HEK293 (cell line): ENCODE results near the gene MBD3L2.
"Not testable (repeated sequence)": the region's sequence is repeated elsewhere in the genome, so short reads cannot be mapped to it uniquely, and the experiment has no call there.

Experiments
- CTCF ChIA-PET: fragments of 350-600 bp; formaldehyde crosslinking; extraction: SDS; loops from one replicate; lab custom pipeline; 2021; ENCODE audit warnings: antibody characterized with exemption; lab: Yijun Ruan, JAX
- POLR2A ChIA-PET: fragments of 300-600 bp; formaldehyde crosslinking; extraction: SDS; loops from one replicate; lab custom pipeline; 2020; ENCODE audit warnings: antibody characterized with exemption, inconsistent platforms; lab: Yijun Ruan, JAX
- H3K27ac ChIP-seq: fragments of 200-500 bp; sonication (Bioruptor generic); 2 replicates; pipeline ENCODE4 v1.5.1; 2014; ENCODE audit warnings: low read depth, low read length, control low read depth, inconsistent platforms; ENCODE audit errors: extremely low read depth
- H3K36me3 ChIP-seq, 2 experiments: fragments of 200-500 bp in 1 of 2; sonication (Bioruptor generic) in 1 of 2; 1 replicate in 1 of 2; 2 replicates in 1 of 2; pipeline ENCODE4 v1.5.1; 2014 to 2017; ENCODE audit warnings: inconsistent platforms in 2 of 2, low read length in 2 of 2; ENCODE audit not compliant: control insufficient read depth in 2 of 2, insufficient read depth in 1 of 2
- H3K4me1 ChIP-seq: fragments of 200-500 bp; sonication (Bioruptor generic); 2 replicates; pipeline ENCODE4 v1.5.1; 2014; ENCODE audit warnings: mild to moderate bottlenecking, low read length, inconsistent platforms; ENCODE audit not compliant: control insufficient read depth, insufficient read depth
- H3K4me3 ChIP-seq: 2 replicates; pipeline ENCODE4 v1.5.1; 2011; ENCODE audit warnings: low read depth, mild to moderate bottlenecking, control low read depth, low read length, moderate library complexity
- H3K9me3 ChIP-seq: fragments of 200-500 bp; sonication (Bioruptor generic); 2 replicates; pipeline ENCODE4 v1.5.1; 2014; ENCODE audit warnings: low read depth, low read length, inconsistent platforms; ENCODE audit not compliant: control insufficient read depth, insufficient read depth
- AEBP2 ChIP-seq: fragments of 450-650 bp; formaldehyde crosslinking; IDR thresholded peaks from 2 replicates; pipeline ENCODE4 v1.5.1; 2016; ENCODE audit warnings: missing biosample characterization, missing genetic modification characterization, borderline replicate concordance
- PRDM2 ChIP-seq: fragments of 450-650 bp; formaldehyde crosslinking; IDR thresholded peaks from 2 replicates; pipeline ENCODE4 v1.5.1; 2016; ENCODE audit warnings: missing biosample characterization, missing genetic modification characterization, borderline replicate concordance
- PRDM6 ChIP-seq: fragments of 450-650 bp; formaldehyde crosslinking; IDR thresholded peaks from 2 replicates; pipeline ENCODE4 v1.5.1; 2017; ENCODE audit warnings: missing biosample characterization, missing genetic modification characterization
- REST ChIP-seq: fragments of 450-650 bp; formaldehyde crosslinking; IDR thresholded peaks from 2 replicates; pipeline ENCODE4 v1.5.1; 2016; ENCODE audit warnings: missing biosample characterization, missing genetic modification characterization
- SP3 ChIP-seq: fragments of 450-650 bp; formaldehyde crosslinking; IDR thresholded peaks from 2 replicates; pipeline ENCODE4 v1.5.1; 2016; ENCODE audit warnings: missing biosample characterization, missing genetic modification characterization
- WT1 ChIP-seq: fragments of 450-650 bp; formaldehyde crosslinking; IDR thresholded peaks from 2 replicates; pipeline ENCODE4 v1.5.1; 2016; ENCODE audit warnings: missing biosample characterization, missing genetic modification characterization
- ZFP41 ChIP-seq: fragments of 450-650 bp; formaldehyde crosslinking; IDR thresholded peaks from 2 replicates; pipeline ENCODE4 v1.5.1; 2016; ENCODE audit warnings: missing biosample characterization, missing genetic modification characterization, borderline replicate concordance
- ZNF148 ChIP-seq: fragments of 450-650 bp; formaldehyde crosslinking; IDR thresholded peaks from 2 replicates; pipeline ENCODE4 v1.5.0; 2017; ENCODE audit warnings: missing biosample characterization, missing genetic modification characterization, borderline replicate concordance
- ZNF169 ChIP-seq: fragments of 450-650 bp; formaldehyde crosslinking; IDR thresholded peaks from 2 replicates; pipeline ENCODE4 v1.5.1; 2016; ENCODE audit warnings: missing biosample characterization, missing genetic modification characterization
- ZNF324 ChIP-seq: fragments of 450-650 bp; formaldehyde crosslinking; IDR thresholded peaks from 2 replicates; pipeline ENCODE4 v1.5.1; 2016; ENCODE audit warnings: missing biosample characterization, missing genetic modification characterization
- ZNF548 ChIP-seq: fragments of 450-650 bp; formaldehyde crosslinking; IDR thresholded peaks from 2 replicates; pipeline ENCODE4 v1.5.1; 2016; ENCODE audit warnings: missing biosample characterization, missing genetic modification characterization
- ZNF777 ChIP-seq: fragments of 450-650 bp; formaldehyde crosslinking; IDR thresholded peaks from 2 replicates; pipeline ENCODE4 v1.5.1; 2017; ENCODE audit warnings: missing biosample characterization, missing genetic modification characterization, borderline replicate concordance

MBD3L2 gene

GRCh38 chr19:7013678-7014077, 35.4 kb upstream of the MBD3L2 start:
- Histone ChIP-seq H3K4me1 (no peaks in the 10 kb centered on the region), H3K9me3 (no peaks in the 10 kb centered on the region), H3K27ac (no peak overlapping the region), H3K36me3 (no peaks in the 10 kb centered on the region), H3K4me3 (no peak overlapping the region)
- no peak for TF ChIP-seq ZNF148
- no peak for TF ChIP-seq REST
- no peak for TF ChIP-seq ZFP41 (tag by site-specific recombination)
- TF ChIP-seq ZNF324 (tag by site-specific recombination) = no peak
- no peak for TF ChIP-seq ZNF777 (tag by site-specific recombination)
- TF ChIP-seq AEBP2 (tag by site-specific recombination) = no peak
- no peak for TF ChIP-seq WT1 (tag by site-specific recombination)
- ChIA-PET CTCF (interaction anchor here (1.3 kb wide), 1 partner anchor 49 kb away, joined by 3 read pairs; no protein-coding TSS in a partner anchor), POLR2A (no interaction called here)

GRCh38 chr19:7018828-7019227, 30.3 kb upstream of the MBD3L2 start:
- no peak for TF ChIP-seq PRDM6 (tag by site-specific recombination)
- no peak for TF ChIP-seq ZNF169 (tag by site-specific recombination)
- no peak for TF ChIP-seq ZNF548 (tag by site-specific recombination)
- no peak for TF ChIP-seq SP3 (tag by site-specific recombination)
- TF ChIP-seq PRDM2 (tag by site-specific recombination) = no peak
- no peak for TF ChIP-seq ZNF148

GRCh38 chr19:7021331-7021730, 27.8 kb upstream of the MBD3L2 start, which contains the start of gene MBD3L2B:
Gene MBD3L2B, minus strand, starts transcription at chr19:7021431. Its CDS starts 34 bp downstream, at chr19:7021397.
- H3K9me3 ChIP-seq, CTCF ChIA-PET, H3K36me3 ChIP-seq, H3K4me1 ChIP-seq, POLR2A ChIA-PET, H3K4me3 ChIP-seq, H3K27ac ChIP-seq: not testable (repeated sequence)

More at GRCh38 chr19:7018828-7019227, 30.3 kb upstream of the MBD3L2 start:
- ChIA-PET POLR2A (no interaction called here), CTCF (no interaction called here)
- no peaks in the 10 kb centered on the region for H3K9me3 ChIP-seq
- H3K4me3 ChIP-seq = no peak overlapping the region
- H3K27ac ChIP-seq = no peak overlapping the region
- no peaks in the 10 kb centered on the region for H3K4me1 ChIP-seq
- H3K36me3 ChIP-seq = no peaks in the 10 kb centered on the region
